Kidney (tissue), 14 donors: Measurements from ENCODE around the gene KDELR3. TPM values are rescaled to one million over a fixed set of nuclear protein-coding genes. Genes with fewer than 3 reads are reported as not detected.

Experiments
- DNase-seq, 5 donors: peaks; one replicate each; pipeline ENCODE4 v3.0.0-alpha.2; 2013 to 2020
- FAIRE-seq: peaks from 2 replicates; lab custom pipeline; 2012; peaks lifted over from hg19 to GRCh38; lab: Jason Lieb, UNC
- H3K27ac ChIP-seq, 2 donors: one replicate each; pipeline ENCODE4 v1.7.0; 2013; ENCODE audit warnings: low read depth in 2 of 2, low read length in 2 of 2, inconsistent platforms in 1 of 2
- H3K27me3 ChIP-seq: one replicate; pipeline ENCODE4 v1.7.1; 2013; ENCODE audit warnings: low read length, inconsistent platforms; ENCODE audit not compliant: control insufficient read depth, insufficient read depth
- H3K36me3 ChIP-seq, 3 donors: one replicate each; pipeline versions ENCODE4 v1.7.0 to v1.7.1; 2013; ENCODE audit warnings: low read length in 3 of 3, control low read depth in 1 of 3, inconsistent platforms in 1 of 3; ENCODE audit not compliant: insufficient read depth in 3 of 3, control insufficient read depth in 2 of 3
- H3K4me1 ChIP-seq, 3 donors: one replicate each; pipeline versions ENCODE4 v1.7.0 to v1.7.1; 2013; ENCODE audit warnings: low read length in 3 of 3, inconsistent platforms in 1 of 3, low read depth in 1 of 3; ENCODE audit not compliant: control insufficient read depth in 2 of 3, insufficient read depth in 2 of 3
- H3K4me3 ChIP-seq, 3 donors: one replicate each; pipeline versions ENCODE4 v1.7.0 to v1.8.1; 2013; ENCODE audit warnings: low read length in 3 of 3, control low read depth in 1 of 3, inconsistent platforms in 1 of 3
- H3K9ac ChIP-seq, 3 donors: one replicate each; pipeline versions ENCODE4 v1.7.0 to v1.7.1; 2013; ENCODE audit warnings: low read length in 3 of 3, control low read depth in 1 of 3, inconsistent platforms in 1 of 3
- H3K9me3 ChIP-seq, 3 donors: one replicate each; pipeline versions ENCODE4 v1.7.0 to v1.7.1; 2013; ENCODE audit warnings: low read length in 3 of 3, control low read depth in 1 of 3, inconsistent platforms in 1 of 3; ENCODE audit not compliant: control insufficient read depth in 2 of 3, insufficient read depth in 1 of 3
- intact Hi-C: fragments of 100-400 bp; cut with DNase I; formaldehyde crosslinking; loops from one replicate; pipeline ENCODE4 v1.11.1; 2022
- polyA plus RNA-seq: library from polyadenylated mRNA; stranded (reverse); fragments of 350-450 nt; fragmentation: Illumina TruSeq; extraction: RNeasy Lipid Tissue Mini Kit (QIAGEN cat#74804); gene quantifications from one replicate; pipeline ENCODE4 v1.2.3, GENCODE V29; 2014; ENCODE audit warnings: low read depth, low replicate concordance; ENCODE audit not compliant: insufficient read depth
- total RNA-seq: library from RNA; stranded (reverse); fragmentation: NEBNext Ultra II Directional; extraction: Animal tissue kit (Norgen Biotek cat#: 25700); gene quantifications from one replicate; pipeline ENCODE4 v1.2.1, GENCODE V29; 2021
- TF ChIP-seq, protein P1 (sequence below): IDR thresholded peaks from 3 replicates; pipeline ENCODE4 v1.5.1; 2012; ENCODE audit warnings: mild to moderate bottlenecking, moderate library complexity, borderline replicate concordance; ENCODE audit not compliant: insufficient read depth; ENCODE audit errors: extremely low read depth
- donor health status: control.
- donor health status: control.
- donor health status: control.
- donor health status: control.
- donor health status: control.
- donor health status: DM: yes; HTN: yes; CAD: no.
- donor health status: Normal renal cell carcinoma (clear cell type).

Gene KDELR3
- total and polyA plus RNA-seq, 2 donors from 2014 or later = 11.4 to 16.7 TPM

DNA sequence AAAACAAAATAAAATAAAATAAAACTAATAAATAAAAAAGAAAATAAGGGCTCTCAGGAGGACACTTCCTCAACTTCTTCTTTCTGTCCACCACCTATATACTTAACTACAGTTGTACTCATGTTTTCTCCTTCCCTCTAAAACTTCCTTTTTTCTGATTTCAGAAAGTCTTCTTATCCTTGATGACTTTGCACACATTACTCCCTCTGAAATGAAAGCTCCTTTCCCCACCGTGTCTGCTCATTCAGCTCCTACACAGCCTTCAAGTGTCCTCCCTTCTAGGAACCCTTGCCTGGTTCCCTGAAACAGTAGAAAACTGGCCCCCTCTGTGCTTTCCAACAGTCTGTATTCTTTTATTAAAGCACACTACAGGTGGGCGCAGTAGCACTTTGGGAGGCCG is 56.5 kb downstream of the KDELR3 start:
- intact Hi-C loops = no loop called here
- Histone ChIP-seq H3K4me1 (no peaks in the 10 kb centered on the region), H3K9ac (no peak overlapping the region), H3K4me3 (no peak overlapping the region), H3K36me3 (no peaks in the 10 kb centered on the region), H3K27ac (no peak overlapping the region), H3K9me3 (no peaks in the 10 kb centered on the region), H3K27me3 (no peaks in the 10 kb centered on the region)
- FAIRE-seq = no peak
- TF ChIP-seq, protein P1, sequence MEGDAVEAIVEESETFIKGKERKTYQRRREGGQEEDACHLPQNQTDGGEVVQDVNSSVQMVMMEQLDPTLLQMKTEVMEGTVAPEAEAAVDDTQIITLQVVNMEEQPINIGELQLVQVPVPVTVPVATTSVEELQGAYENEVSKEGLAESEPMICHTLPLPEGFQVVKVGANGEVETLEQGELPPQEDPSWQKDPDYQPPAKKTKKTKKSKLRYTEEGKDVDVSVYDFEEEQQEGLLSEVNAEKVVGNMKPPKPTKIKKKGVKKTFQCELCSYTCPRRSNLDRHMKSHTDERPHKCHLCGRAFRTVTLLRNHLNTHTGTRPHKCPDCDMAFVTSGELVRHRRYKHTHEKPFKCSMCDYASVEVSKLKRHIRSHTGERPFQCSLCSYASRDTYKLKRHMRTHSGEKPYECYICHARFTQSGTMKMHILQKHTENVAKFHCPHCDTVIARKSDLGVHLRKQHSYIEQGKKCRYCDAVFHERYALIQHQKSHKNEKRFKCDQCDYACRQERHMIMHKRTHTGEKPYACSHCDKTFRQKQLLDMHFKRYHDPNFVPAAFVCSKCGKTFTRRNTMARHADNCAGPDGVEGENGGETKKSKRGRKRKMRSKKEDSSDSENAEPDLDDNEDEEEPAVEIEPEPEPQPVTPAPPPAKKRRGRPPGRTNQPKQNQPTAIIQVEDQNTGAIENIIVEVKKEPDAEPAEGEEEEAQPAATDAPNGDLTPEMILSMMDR = no peak
- DNase-seq = no peak

DNA sequence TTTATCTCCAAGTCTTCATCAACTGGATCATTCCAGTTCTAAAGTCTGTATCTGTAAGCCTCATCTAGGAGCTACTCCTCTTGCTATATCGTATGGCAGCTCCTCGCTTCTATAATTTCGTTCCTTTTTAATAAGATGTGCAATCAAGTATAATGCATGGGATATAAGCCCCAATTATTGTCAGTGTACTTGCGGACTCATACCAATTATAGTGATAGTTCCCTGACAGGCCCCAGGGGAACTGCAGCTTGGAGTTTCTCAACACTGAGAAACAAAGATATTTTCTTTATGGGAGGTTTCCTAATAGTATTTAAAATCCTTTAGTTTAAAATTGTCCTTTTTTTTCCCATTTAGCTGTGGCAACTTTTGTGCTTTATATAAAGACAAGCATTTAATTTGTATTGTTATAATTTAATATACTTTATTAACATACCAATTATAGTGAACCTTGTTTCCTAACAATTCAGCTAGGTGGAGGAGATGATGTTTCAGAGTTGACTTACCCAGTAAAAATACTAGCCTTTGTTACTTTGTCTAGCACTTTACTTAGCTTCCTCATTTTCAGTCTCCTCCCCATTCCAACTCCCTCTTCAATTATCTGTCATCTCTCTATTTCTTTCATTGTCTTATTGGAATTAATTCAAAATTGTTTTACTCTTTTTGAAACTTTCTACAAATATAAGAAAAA is 63.5 kb downstream of the KDELR3 start:
- intact Hi-C loops = no loop called here
- no peak for FAIRE-seq

More for the DNA sequence above, 63.5 kb downstream of the KDELR3 start:
- DNase-seq = no peak
- no peak overlapping the region for H3K27ac ChIP-seq
- TF ChIP-seq, protein P1 = no peak
- no peaks in the 10 kb centered on the region for H3K4me1 ChIP-seq
- H3K4me3 ChIP-seq = no peak overlapping the region
- no peaks in the 10 kb centered on the region for H3K27me3 ChIP-seq
- H3K9me3 ChIP-seq = no peaks in the 10 kb centered on the region
- H3K36me3 ChIP-seq = no peaks in the 10 kb centered on the region
- no peak overlapping the region for H3K9ac ChIP-seq

Other genes with a start within 250 kb of the KDELR3 start
- 54.1 TPM for gene TMEM184B, start 195.1 kb upstream of the KDELR3 start, total RNA-seq
- 22.9 TPM for gene TMEM184B, start 195.1 kb upstream of the KDELR3 start, polyA plus RNA-seq
- gene CSNK1E, start 150.7 kb upstream of the KDELR3 start, total RNA-seq = 101 TPM
- 33.6 TPM for gene CSNK1E, start 150.7 kb upstream of the KDELR3 start, polyA plus RNA-seq
- 0.13 TPM for gene KCNJ4, start 12.9 kb upstream of the KDELR3 start, total RNA-seq
- gene KCNJ4, start 12.9 kb upstream of the KDELR3 start, polyA plus RNA-seq = not detected
- 509 TPM for gene DDX17, start 38.2 kb downstream of the KDELR3 start, total RNA-seq
- gene DDX17, start 38.2 kb downstream of the KDELR3 start, polyA plus RNA-seq = 133 TPM
- gene DMC1, start 102.1 kb downstream of the KDELR3 start, total RNA-seq = 0.66 TPM
- gene DMC1, start 102.1 kb downstream of the KDELR3 start, polyA plus RNA-seq = not detected
- gene FAM227A, start 188.3 kb downstream of the KDELR3 start, total RNA-seq = 3.4 TPM
- 0.80 TPM for gene FAM227A, start 188.3 kb downstream of the KDELR3 start, polyA plus RNA-seq
- 36.0 TPM for gene CBY1, start 188.5 kb downstream of the KDELR3 start, total RNA-seq
- 67.2 TPM for gene CBY1, start 188.5 kb downstream of the KDELR3 start, polyA plus RNA-seq
- 55.0 TPM for gene TOMM22, start 213.9 kb downstream of the KDELR3 start, total RNA-seq
- 103 TPM for gene TOMM22, start 213.9 kb downstream of the KDELR3 start, polyA plus RNA-seq
- 42.8 TPM for gene JOSD1, start 232.8 kb downstream of the KDELR3 start, total RNA-seq
- 12.8 TPM for gene JOSD1, start 232.8 kb downstream of the KDELR3 start, polyA plus RNA-seq
- gene GTPBP1, start 237.8 kb downstream of the KDELR3 start, total RNA-seq = 52.0 TPM
- 11.7 TPM for gene GTPBP1, start 237.8 kb downstream of the KDELR3 start, polyA plus RNA-seq